ENCODE data around the gene ANKMY1. TPM values are rescaled to one million over a fixed set of nuclear protein-coding genes. Genes with fewer than 3 reads are reported as not detected.
"Not testable (repeated sequence)": the region's sequence is repeated elsewhere in the genome, so short reads cannot be mapped to it uniquely, and the experiment has no call there.

The ANKMY1 gene
- total and polyA plus RNA-seq, 11 donors = 2.4 to 11.7 (median 5.5) TPM

- no peak for ATAC-seq
- Histone ChIP-seq H3K27me3 (no peaks in the 10 kb centered on the region), H3K27ac (no peak overlapping the region), H3K9me3 (peaks cover 0 to 8% (median 0%) of the 10 kb centered on the region in 12 donors), H3K4me3 (no peak overlapping the region), H3K36me3 (peaks cover 0 to 26% (median 16%) of the 10 kb centered on the region in 9 donors), H3K4me1 (peaks cover 0 to 6% (median 0%) of the 10 kb centered on the region in 12 donors)
- intact Hi-C loops (cut with DNase I) = no loop called here
- WGBS, 4 donors = 94 to 96% (median 95%) methylated on average over 4 of the region's 4 CpGs
- TF ChIP-seq CTCF (IDR thresholded peaks at IDR 0.05) (no peak), POLR2A (IDR thresholded peaks at IDR 0.05) (no peak)
- DNase-seq = no peak
Measured at GRCh38 chr2:240551288-240551687, 6.5 kb downstream of the ANKMY1 start.

DNA sequence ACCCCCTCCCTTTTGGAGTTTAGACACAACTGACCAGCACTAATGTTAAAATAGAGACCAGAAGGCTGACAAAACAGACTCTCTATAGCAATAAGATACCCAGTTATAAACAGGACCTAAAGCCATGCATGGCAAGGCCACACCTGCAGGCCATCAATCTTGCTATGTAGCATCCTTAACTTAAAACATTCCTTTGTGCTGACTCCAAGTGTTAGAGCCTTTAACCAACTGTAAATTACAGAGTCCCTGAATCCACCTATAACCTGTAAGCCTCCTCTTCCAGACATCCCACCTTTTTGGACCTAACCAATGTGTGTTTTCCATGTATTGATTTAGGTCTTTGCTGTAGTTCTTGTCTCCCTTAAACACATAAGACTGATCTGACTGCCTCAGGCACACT is 17.9 kb downstream of the ANKMY1 start:
- Histone ChIP-seq H3K36me3 (peaks cover 0 to 36% (median 24%) of the 10 kb centered on the region in 9 donors), H3K4me1 (no peaks in the 10 kb centered on the region), H3K27ac (no peak overlapping the region), H3K9me3 (no peaks in the 10 kb centered on the region), H3K27me3 (no peaks in the 10 kb centered on the region), H3K4me3 (no peak overlapping the region)
- TF ChIP-seq POLR2A (IDR thresholded peaks at IDR 0.05) (no peak), CTCF (IDR thresholded peaks at IDR 0.05) (no peak)
- DNase-seq (no peak), ATAC-seq (no peak)
- intact Hi-C loops (cut with DNase I) = no loop called here

DNA sequence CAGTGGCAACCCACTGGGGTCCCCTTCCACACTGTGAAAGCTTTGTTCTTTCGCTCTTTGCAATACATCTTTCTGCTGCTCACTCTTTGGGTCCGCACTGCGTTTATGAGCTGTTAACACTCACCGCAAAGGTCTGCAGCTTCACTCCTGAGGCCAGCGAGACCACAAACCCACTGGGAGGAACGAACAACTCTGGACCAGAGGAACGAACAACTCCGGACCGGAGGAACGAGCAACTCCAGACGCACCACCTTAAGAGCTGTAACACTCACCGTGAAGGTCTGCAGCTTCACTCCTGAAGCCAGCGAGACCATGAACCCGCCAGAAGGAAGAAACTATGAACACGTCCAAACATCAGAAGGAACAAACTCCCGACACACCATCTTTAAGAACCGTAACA is 18.7 kb downstream of the ANKMY1 start:
- H3K27ac ChIP-seq; H3K27me3 ChIP-seq; H3K9me3 ChIP-seq; ATAC-seq; H3K4me3 ChIP-seq; intact Hi-C loops (cut with DNase I); DNase-seq; H3K4me1 ChIP-seq: not testable (repeated sequence)
- WGBS, 4 donors = 97 to 98% (median 97%) methylated on average over 17 of the region's 17 CpGs
- peaks cover 0 to 37% (median 25%) of the 10 kb centered on the region in 9 donors for H3K36me3 ChIP-seq

- H3K27me3 ChIP-seq = no peaks in the 10 kb centered on the region
- ATAC-seq (no peak), DNase-seq (no peak)
- no peak overlapping the region for H3K4me3 ChIP-seq
- H3K4me1 ChIP-seq = no peaks in the 10 kb centered on the region
- intact Hi-C loops (cut with DNase I) = no loop called here
- 95 to 97% (median 97%) methylated on average over 36 to 43 of the region's 43 CpGs for WGBS, 4 donors
- peaks cover 0 to 3% (median 0%) of the 10 kb centered on the region in 12 donors for H3K9me3 ChIP-seq
- no peak overlapping the region for H3K27ac ChIP-seq
- peaks cover 0 to 37% (median 25%) of the 10 kb centered on the region in 9 donors for H3K36me3 ChIP-seq
- TF ChIP-seq CTCF (IDR thresholded peaks at IDR 0.05) (no peak), POLR2A (IDR thresholded peaks at IDR 0.05) (no peak)
Measured at GRCh38 chr2:240538031-240538780, 19.6 kb downstream of the ANKMY1 start.
